ENCODE data around the gene CPXM2.

CPXM2 gene

GRCh38 chr10:123755061-123755460 lies 136.5 kb downstream of the CPXM2 start:
- no peaks in the 10 kb centered on the region for H3K9me3 ChIP-seq (ENCODE audit: insufficient read depth, low read length)

GRCh38 chr10:123754123-123754522 lies 137.5 kb downstream of the CPXM2 start:
- no peak overlapping the region for H3K4me2 ChIP-seq (ENCODE audit: low read depth, low read length, poor library complexity, severe bottlenecking)
- no peak for TF ChIP-seq EZH2phosphoT487 (conservative IDR thresholded peaks at IDR 0.05; ENCODE audit: low read length)
- TF ChIP-seq, protein P1, sequence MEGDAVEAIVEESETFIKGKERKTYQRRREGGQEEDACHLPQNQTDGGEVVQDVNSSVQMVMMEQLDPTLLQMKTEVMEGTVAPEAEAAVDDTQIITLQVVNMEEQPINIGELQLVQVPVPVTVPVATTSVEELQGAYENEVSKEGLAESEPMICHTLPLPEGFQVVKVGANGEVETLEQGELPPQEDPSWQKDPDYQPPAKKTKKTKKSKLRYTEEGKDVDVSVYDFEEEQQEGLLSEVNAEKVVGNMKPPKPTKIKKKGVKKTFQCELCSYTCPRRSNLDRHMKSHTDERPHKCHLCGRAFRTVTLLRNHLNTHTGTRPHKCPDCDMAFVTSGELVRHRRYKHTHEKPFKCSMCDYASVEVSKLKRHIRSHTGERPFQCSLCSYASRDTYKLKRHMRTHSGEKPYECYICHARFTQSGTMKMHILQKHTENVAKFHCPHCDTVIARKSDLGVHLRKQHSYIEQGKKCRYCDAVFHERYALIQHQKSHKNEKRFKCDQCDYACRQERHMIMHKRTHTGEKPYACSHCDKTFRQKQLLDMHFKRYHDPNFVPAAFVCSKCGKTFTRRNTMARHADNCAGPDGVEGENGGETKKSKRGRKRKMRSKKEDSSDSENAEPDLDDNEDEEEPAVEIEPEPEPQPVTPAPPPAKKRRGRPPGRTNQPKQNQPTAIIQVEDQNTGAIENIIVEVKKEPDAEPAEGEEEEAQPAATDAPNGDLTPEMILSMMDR (IDR thresholded peaks at IDR 0.05; ENCODE audit: insufficient read depth, low read length, poor library complexity, severe bottlenecking), result no peak
- no peak overlapping the region for H3K4me3 ChIP-seq (ENCODE audit: insufficient read depth, low read length, poor library complexity, severe bottlenecking)
- H3K36me3 ChIP-seq (ENCODE audit: low read length), result no peaks in the 10 kb centered on the region
- no peaks in the 10 kb centered on the region for H4K20me1 ChIP-seq (ENCODE audit: low read depth, low read length)
- H3K27ac ChIP-seq (ENCODE audit: low read depth, low read length), result no peak overlapping the region
- no peak overlapping the region for H2AFZ ChIP-seq (ENCODE audit: low read depth, low read length, severe bottlenecking)
- H3K9ac ChIP-seq (ENCODE audit: low read length), result no peak overlapping the region
- no peaks in the 10 kb centered on the region for H3K79me2 ChIP-seq (ENCODE audit: insufficient read depth, low read length)
- H3K27me3 ChIP-seq (ENCODE audit: low read length), result no peaks in the 10 kb centered on the region; the same call in 1 of the 2 replicates
- H3K9me2 ChIP-seq (replicated peaks; ENCODE audit: insufficient read depth, low read length), result no peaks in the 10 kb centered on the region
- no peaks in the 10 kb centered on the region for H3F3A ChIP-seq (ENCODE audit: insufficient read depth)
- H3K9me3 ChIP-seq (ENCODE audit: insufficient read depth, low read length), result no peaks in the 10 kb centered on the region

More at GRCh38 chr10:123755061-123755460, 136.5 kb downstream of the CPXM2 start:
- H3K27me3 ChIP-seq (ENCODE audit: low read length), result no peaks in the 10 kb centered on the region; the same call in 1 of the 2 replicates
- no peak overlapping the region for H3K4me3 ChIP-seq (ENCODE audit: insufficient read depth, low read length, poor library complexity, severe bottlenecking)
- H3K79me2 ChIP-seq (ENCODE audit: insufficient read depth, low read length), result no peaks in the 10 kb centered on the region
- no peak overlapping the region for H3K9ac ChIP-seq (ENCODE audit: low read length)
- no peak overlapping the region for H2AFZ ChIP-seq (ENCODE audit: low read depth, low read length, severe bottlenecking)
- no peak overlapping the region for H3K4me2 ChIP-seq (ENCODE audit: low read depth, low read length, poor library complexity, severe bottlenecking)
- TF ChIP-seq EZH2phosphoT487 (conservative IDR thresholded peaks at IDR 0.05; ENCODE audit: low read length), result no peak
- TF ChIP-seq, protein P1 (IDR thresholded peaks at IDR 0.05; ENCODE audit: insufficient read depth, low read length, poor library complexity, severe bottlenecking), result no peak
- H3K36me3 ChIP-seq (ENCODE audit: low read length), result no peaks in the 10 kb centered on the region
- no peaks in the 10 kb centered on the region for H4K20me1 ChIP-seq (ENCODE audit: low read depth, low read length)
- no peaks in the 10 kb centered on the region for H3F3A ChIP-seq (ENCODE audit: insufficient read depth)
- no peaks in the 10 kb centered on the region for H3K9me2 ChIP-seq (replicated peaks; ENCODE audit: insufficient read depth, low read length)
- no peak overlapping the region for H3K27ac ChIP-seq (ENCODE audit: low read depth, low read length)

GRCh38 chr10:123751342-123752134 lies 140.1 kb downstream of the CPXM2 start:
- Histone ChIP-seq H3K9me2 (replicated peaks; ENCODE audit: insufficient read depth, low read length) (no peaks in the 10 kb centered on the region), H3K9me3 (ENCODE audit: insufficient read depth, low read length) (no peaks in the 10 kb centered on the region), H3K9ac (ENCODE audit: low read length) (no peak overlapping the region), H4K20me1 (ENCODE audit: low read depth, low read length) (no peaks in the 10 kb centered on the region), H3K4me2 (ENCODE audit: low read depth, low read length, poor library complexity, severe bottlenecking) (no peak overlapping the region), H3K27me3 (ENCODE audit: low read length) (no peaks in the 10 kb centered on the region; the same call in 1 of the 2 replicates), H3K4me3 (ENCODE audit: insufficient read depth, low read length, poor library complexity, severe bottlenecking) (no peak overlapping the region), H3K27ac (ENCODE audit: low read depth, low read length) (no peak overlapping the region), H3K36me3 (ENCODE audit: low read length) (no peaks in the 10 kb centered on the region), H3K79me2 (ENCODE audit: insufficient read depth, low read length) (no peaks in the 10 kb centered on the region), H3F3A (ENCODE audit: insufficient read depth) (no peaks in the 10 kb centered on the region), H2AFZ (ENCODE audit: low read depth, low read length, severe bottlenecking) (no peak overlapping the region)
- TF ChIP-seq, protein P1 (IDR thresholded peaks at IDR 0.05; ENCODE audit: insufficient read depth, low read length, poor library complexity, severe bottlenecking), result no peak
- TF ChIP-seq EZH2phosphoT487 (conservative IDR thresholded peaks at IDR 0.05; ENCODE audit: low read length), result no peak

All from SU-DHL-6 (cell line).